IMR-90 (cell line): ENCODE measurements around the gene GXYLT1. TPM values are rescaled to one million over a fixed set of nuclear protein-coding genes. Genes with fewer than 3 reads are reported as not detected.

Experiments used
- ATAC-seq: fragments of 200-7000 bp; cut with Tn5 transposase; 2 replicates; pipeline ENCODE4 v1.9.1; 2020; ENCODE audit warnings: low read depth, mild to moderate bottlenecking, moderate library complexity
- BruUV-seq: library from RNA; stranded (reverse); fragments of 400-500 nt; replicated peaks from 2 replicates; lab custom pipeline; 2021; lab: Mats Ljungman, UMichigan
- CTCF ChIA-PET: fragments of 300-600 bp; formaldehyde crosslinking; extraction: SDS; loops from one replicate; lab custom pipeline; 2021; ENCODE audit warnings: antibody characterized with exemption; lab: Yijun Ruan, JAX
- POLR2A ChIA-PET: fragments of 300-600 bp; sonication (Branson Sonifier 250); formaldehyde crosslinking; loops from one replicate; lab custom pipeline; 2022; ENCODE audit warnings: antibody characterized with exemption; ENCODE audit not compliant: unreplicated experiment; lab: Charles Lee
- DNase-seq: peaks from one replicate; pipeline ENCODE4 v3.0.0; 2013
- H2AFZ ChIP-seq: replicated peaks from 2 replicates; pipeline ENCODE3; 2013; ENCODE audit warnings: low read length, mild to moderate bottlenecking; ENCODE audit not compliant: poor library complexity
- H2AK5ac ChIP-seq: 2 replicates; pipeline ENCODE4 v1.6.1; 2013; ENCODE audit warnings: low read depth, low read length, inconsistent platforms
- H2AK9ac ChIP-seq: replicated peaks from 2 replicates; pipeline ENCODE3; 2013; ENCODE audit warnings: mild to moderate bottlenecking, low read depth, low read length, moderate library complexity; ENCODE audit not compliant: poor library complexity
- H2BK120ac ChIP-seq: 2 replicates; pipeline ENCODE4 v1.6.1; 2013; ENCODE audit warnings: low read depth, low read length, inconsistent platforms
- H2BK15ac ChIP-seq: 3 replicates; pipeline ENCODE4 v1.6.1; 2013; ENCODE audit warnings: low read depth, low read length, inconsistent platforms
- H2BK20ac ChIP-seq: 2 replicates; pipeline ENCODE4 v1.6.1; 2013; ENCODE audit warnings: low read depth, mild to moderate bottlenecking, inconsistent platforms, low read length, moderate library complexity
- H2BK5ac ChIP-seq: 2 replicates; pipeline ENCODE4 v1.6.1; 2013; ENCODE audit warnings: mild to moderate bottlenecking, low read depth, low read length, inconsistent platforms; ENCODE audit not compliant: poor library complexity, severe bottlenecking
- H3K14ac ChIP-seq: replicated peaks from 2 replicates; pipeline ENCODE4 v1.6.1; 2013; ENCODE audit warnings: low read depth, low read length, inconsistent platforms
- H3K18ac ChIP-seq: 2 replicates; pipeline ENCODE4 v1.6.1; 2013; ENCODE audit warnings: low read depth, low read length, control low read depth
- H3K23ac ChIP-seq: 2 replicates; pipeline ENCODE4 v1.6.1; 2013; ENCODE audit warnings: low read depth, low read length, inconsistent platforms
- H3K27ac ChIP-seq: 2 replicates; pipeline ENCODE4 v1.5.1; 2013; ENCODE audit warnings: mild to moderate bottlenecking, control low read depth, low read length; ENCODE audit not compliant: insufficient read depth
- H3K27me3 ChIP-seq: 2 replicates; pipeline ENCODE4 v1.6.1; 2013; ENCODE audit warnings: low read length; ENCODE audit not compliant: control insufficient read depth, insufficient read depth
- H3K36me3 ChIP-seq: 2 replicates; pipeline ENCODE4 v1.6.1; 2013; ENCODE audit warnings: low read length, mixed read lengths; ENCODE audit not compliant: control insufficient read depth, insufficient read depth
- H3K4ac ChIP-seq: 2 replicates; pipeline ENCODE4 v1.6.1; 2013; ENCODE audit warnings: low read depth, low read length, inconsistent platforms
- H3K4me1 ChIP-seq: 2 replicates; pipeline ENCODE4 v1.6.1; 2013; ENCODE audit warnings: low read length, mixed read lengths; ENCODE audit not compliant: control insufficient read depth, insufficient read depth
- H3K4me2 ChIP-seq: 2 replicates; pipeline ENCODE4 v1.6.1; 2013; ENCODE audit warnings: low read depth, mild to moderate bottlenecking, control low read depth, low read length, moderate library complexity
- H3K4me3 ChIP-seq: 2 replicates; pipeline ENCODE4 v1.5.1; 2013; ENCODE audit warnings: low read depth, mild to moderate bottlenecking, control low read depth, low read length, moderate library complexity; ENCODE audit not compliant: insufficient read depth
- H3K56ac ChIP-seq: 2 replicates; pipeline ENCODE4 v1.6.1; 2013; ENCODE audit warnings: low read length, inconsistent platforms; ENCODE audit not compliant: insufficient read depth; ENCODE audit errors: extremely low read depth
- H3K79me1 ChIP-seq, 2 experiments: 2 replicates each; pipeline ENCODE4 v1.6.1; 2013; ENCODE audit warnings: low read length in 2 of 2, inconsistent platforms in 1 of 2, low read depth in 1 of 2
- H3K9ac ChIP-seq: 2 replicates; pipeline ENCODE4 v1.6.1; 2013; ENCODE audit warnings: low read depth, low read length, control low read depth
- H3K9me1 ChIP-seq: 2 replicates; pipeline ENCODE4 v1.6.1; 2013; ENCODE audit warnings: low read length, inconsistent platforms; ENCODE audit not compliant: insufficient read depth
- H3K9me3 ChIP-seq: 2 replicates; pipeline ENCODE4 v1.6.1; 2013; ENCODE audit warnings: low read length; ENCODE audit not compliant: control insufficient read depth, insufficient read depth
- H4K20me1 ChIP-seq: 2 replicates; pipeline ENCODE4 v1.6.1; 2013; ENCODE audit warnings: low read length, inconsistent platforms; ENCODE audit not compliant: insufficient read depth
- H4K5ac ChIP-seq: 2 replicates; pipeline ENCODE4 v1.6.1; 2013; ENCODE audit warnings: mild to moderate bottlenecking, low read depth, low read length, control low read depth
- H4K8ac ChIP-seq, 2 experiments: 2 replicates each; pipeline ENCODE4 v1.6.1; 2013; ENCODE audit warnings: low read depth in 2 of 2, low read length in 2 of 2, control low read depth in 1 of 2, inconsistent platforms in 1 of 2
- H4K91ac ChIP-seq: 2 replicates; pipeline ENCODE4 v1.6.1; 2013; ENCODE audit warnings: low read depth, low read length, inconsistent platforms; ENCODE audit not compliant: insufficient read depth
- BHLHE40 ChIP-seq: fragments of 150-350 bp; IDR thresholded peaks from 2 replicates; pipeline ENCODE4 v1.6.1; 2016; ENCODE audit warnings: mild to moderate bottlenecking, low read depth, low read length
- CEBPB ChIP-seq: IDR thresholded peaks from 2 replicates; pipeline ENCODE4 v1.6.1; 2012; ENCODE audit warnings: low read depth, low read length, improper control_type of control experiment
- FOS ChIP-seq: fragments of 150-350 bp; IDR thresholded peaks from 2 replicates; pipeline ENCODE4 v1.6.1; 2016; ENCODE audit warnings: low read depth, low read length
- MAFK ChIP-seq: IDR thresholded peaks from 2 replicates; pipeline ENCODE4 v1.6.1; 2012; ENCODE audit warnings: low read depth, low read length, improper control_type of control experiment
- MAZ ChIP-seq: IDR thresholded peaks from 2 replicates; pipeline ENCODE4 v1.6.1; 2012; ENCODE audit warnings: low read depth, mild to moderate bottlenecking, low read length, improper control_type of control experiment, moderate library complexity, borderline replicate concordance
- MXI1 ChIP-seq: IDR thresholded peaks from 2 replicates; pipeline ENCODE4 v1.6.1; 2012; ENCODE audit warnings: low read depth, mild to moderate bottlenecking, low read length, moderate library complexity, borderline replicate concordance
- NFE2L2 ChIP-seq: fragments of 150-350 bp; IDR thresholded peaks from 2 replicates; pipeline ENCODE4 v1.6.1; 2016; ENCODE audit warnings: low read depth, mild to moderate bottlenecking, low read length
- POLR2A ChIP-seq: IDR thresholded peaks from 2 replicates; pipeline ENCODE4 v1.6.1; 2012; ENCODE audit warnings: mild to moderate bottlenecking, low read depth, low read length
- RCOR1 ChIP-seq: IDR thresholded peaks from 2 replicates; pipeline ENCODE4 v1.6.1; 2012; ENCODE audit warnings: mild to moderate bottlenecking, low read length, improper control_type of control experiment; ENCODE audit not compliant: insufficient replicate concordance
- RFX5 ChIP-seq: IDR thresholded peaks from 2 replicates; pipeline ENCODE4 v1.8.0; 2012; ENCODE audit warnings: low read depth, mild to moderate bottlenecking, low read length, moderate library complexity
- SMC3 ChIP-seq: fragments of 150-350 bp; IDR thresholded peaks from 2 replicates; pipeline ENCODE4 v1.6.1; 2016; ENCODE audit warnings: low read depth, mild to moderate bottlenecking, antibody characterized with exemption, low read length, moderate library complexity
- WGBS, 2 experiments: methylation state at CpG; one replicate each; pipeline versions ENCODE4 v1.1.5 to v1.1.7; 2013; ENCODE audit warnings: missing lambda C conversion rate in 2 of 2; ENCODE audit not compliant: insufficient read length in 1 of 2; ENCODE audit errors: extremely low coverage in 2 of 2; 5-methylcytosine and 5-hydroxymethylcytosine counted together
- dilution Hi-C: fragments of 300-500 bp; cut with HindIII; formaldehyde crosslinking; loops from one replicate; pipeline ENCODE4 v1.14.3; 2018; ENCODE audit warnings: low sequenced_read_pairs; ENCODE audit not compliant: unreplicated experiment
- in situ Hi-C: fragments of 300-500 bp; cut with MboI; formaldehyde crosslinking; loops from 3 replicates; pipeline ENCODE4 v1.14.3; 2019; ENCODE audit warnings: low sequenced_read_pairs, inconsistent platforms, mixed read lengths
- intact Hi-C: fragments of 100-400 bp; cut with micrococcal nuclease; formaldehyde crosslinking; loops from 2 replicates; pipeline ENCODE4 v1.10.0; 2022
- polyA plus RNA-seq, 3 experiments: library from polyadenylated mRNA; depleted of rRNA; stranded (reverse); fragments of >200 nt; gene quantifications; 2 replicates each; pipeline ENCODE4 v1.2.3, GENCODE V29; 2012; ENCODE audit warnings: low replicate concordance in 1 of 3
- total RNA-seq: library from RNA; depleted of rRNA; stranded (reverse); fragments of >200 nt; gene quantifications from 2 replicates; pipeline ENCODE4 v1.2.3, GENCODE V29; 2012

Gene GXYLT1
- total and polyA plus RNA-seq, 2 of the 4 experiments (the other 2 are of a cell fraction) = 8.5 to 8.6 TPM

- Histone ChIP-seq H2BK120ac (peak overlapping the region; percentile 6; the same call in 1 of the 2 replicates), H4K91ac (no peak overlapping the region), H3K79me1 (peaks cover 18 to 36% of the 10 kb centered on the region in 2 experiments; a peak in 2 of 4 replicates), H2BK5ac (no peak overlapping the region), H2BK15ac (no peak overlapping the region), H2AK9ac (no peak overlapping the region), H3K9me3 (no peaks in the 10 kb centered on the region), H2BK20ac (no peak overlapping the region), H4K5ac (no peak overlapping the region; the same call in 1 of the 2 replicates), H3K4me3 (no peak overlapping the region), H3K18ac (no peak overlapping the region), H4K8ac (no peak overlapping the region), H2AK5ac (peak overlapping the region; percentile 4), H3K27me3 (no peaks in the 10 kb centered on the region), H3K4me2 (no peak overlapping the region; the same call in 1 of the 2 replicates), H3K56ac (no peak overlapping the region), H3K27ac (no peak overlapping the region), H4K20me1 (peaks cover 14% of the 10 kb centered on the region; the same call in 1 of the 2 replicates), H3K9me1 (peaks cover 5% of the 10 kb centered on the region; the same call in 1 of the 2 replicates), H3K9ac (no peak overlapping the region), H2AFZ (no peak overlapping the region), H3K36me3 (no peaks in the 10 kb centered on the region), H3K4ac (peak overlapping the region; percentile 20; the same call in 1 of the 2 replicates), H3K4me1 (no peaks in the 10 kb centered on the region; the same call in 1 of the 2 replicates), H3K23ac (peak overlapping the region; percentile 84; the same call in 1 of the 2 replicates), H3K14ac (peak overlapping the region; percentile 55)
- TF ChIP-seq SMC3 (no peak), MAFK (no peak), RCOR1 (no peak), MXI1 (no peak), CEBPB (no peak), RFX5 (no peak), NFE2L2 (no peak), MAZ (no peak), BHLHE40 (no peak), POLR2A (no peak), FOS (no peak)
- WGBS, 2 experiments = 17% methylated on average over 2 of the region's 5 CpGs; no CpG with 5 or more reads in 1 of the 2 experiments
- dilution Hi-C loops = no loop called here
- intact Hi-C loops = loop anchor here (5.0 kb wide), 1 partner anchor 1212 kb away; no protein-coding TSS in a partner anchor
- in situ Hi-C loops = loop anchor here (10.0 kb wide), 1 partner anchor 440 kb away; no protein-coding TSS in a partner anchor
- ChIA-PET POLR2A (no interaction called here), CTCF (interaction anchor here (0.5 to 1.7 kb wide), 2 partner anchors 80 to 247 kb away, joined by 3 to 4 read pairs; no protein-coding TSS in a partner anchor)
- BruUV-seq = no TSS peak
- DNase-seq (no peak), ATAC-seq (no peak)
These were observed 19.8 kb downstream of the GXYLT1 start for GRCh38 chr12:42124764-42125387.
